ENCODE measurements around the gene ZNF507. TPM values are rescaled to one million over a fixed set of nuclear protein-coding genes. Genes with fewer than 3 reads are reported as not detected.
"Not testable (repeated sequence)": the region's sequence is repeated elsewhere in the genome, so short reads cannot be mapped to it uniquely, and the experiment has no call there.

The ZNF507 gene
- total RNA-seq, 1 experiment from 2014 or later: 9.4 TPM

DNA sequence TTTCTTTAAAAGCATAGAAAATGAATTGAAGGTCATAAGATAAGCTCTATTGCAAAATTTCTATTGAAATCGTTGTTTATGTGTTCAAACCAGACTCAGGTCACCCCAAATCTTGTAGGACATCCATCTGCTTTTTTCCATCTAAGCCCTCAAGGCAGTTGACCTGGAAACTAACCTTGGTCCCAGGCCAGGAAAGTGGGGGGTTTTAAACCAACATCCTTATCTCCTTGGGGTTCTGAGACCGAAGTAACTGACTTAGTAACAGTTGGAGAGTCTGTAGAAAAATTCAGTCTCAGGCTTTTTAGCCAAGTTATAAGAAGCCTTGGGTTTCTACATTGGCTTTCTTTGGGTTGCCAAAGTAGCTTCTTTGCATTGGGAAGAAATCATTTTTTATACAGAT, 23.4 kb downstream of the ZNF507 start:
- no peak for DNase-seq (ENCODE audit: low spot score)

DNA sequence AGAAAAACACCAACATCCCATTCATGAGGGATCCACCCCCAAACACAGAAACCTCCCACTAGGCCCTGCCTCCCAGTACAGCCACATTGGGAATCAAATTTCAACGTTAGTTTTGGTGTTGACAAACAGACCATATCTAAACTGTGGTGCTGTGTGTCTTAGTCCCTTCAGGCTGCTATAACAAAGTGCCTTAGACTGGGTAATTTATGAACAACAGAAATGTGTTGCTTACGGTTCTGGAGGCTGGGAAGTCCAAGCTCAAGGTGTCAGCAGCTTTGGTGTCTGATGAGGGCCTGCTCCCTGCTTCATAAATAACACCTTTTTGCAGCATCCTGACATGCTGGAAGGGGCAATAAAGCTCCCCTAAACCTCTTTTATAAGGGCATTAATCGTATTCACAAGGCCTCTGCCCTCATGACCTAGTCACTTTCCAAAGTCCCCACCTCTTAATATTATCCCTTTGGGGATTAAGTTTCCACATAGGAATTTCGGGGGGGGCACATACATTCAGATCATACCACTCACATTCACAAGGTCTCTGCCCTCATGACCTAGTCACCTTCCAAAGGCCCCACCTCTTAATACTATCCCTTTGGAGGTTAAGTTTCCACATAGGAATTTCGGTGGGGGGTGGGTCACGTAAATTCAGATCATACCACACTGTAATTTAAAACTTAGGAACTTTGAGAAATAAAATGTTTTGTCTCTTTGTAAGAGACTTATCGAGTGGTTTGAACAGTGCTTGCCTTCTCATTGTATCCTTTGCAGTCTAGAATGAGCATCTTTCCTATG, 27.5 kb downstream of the ZNF507 start:
- DNase-seq (ENCODE audit: low spot score): peak; percentile 50

DNA sequence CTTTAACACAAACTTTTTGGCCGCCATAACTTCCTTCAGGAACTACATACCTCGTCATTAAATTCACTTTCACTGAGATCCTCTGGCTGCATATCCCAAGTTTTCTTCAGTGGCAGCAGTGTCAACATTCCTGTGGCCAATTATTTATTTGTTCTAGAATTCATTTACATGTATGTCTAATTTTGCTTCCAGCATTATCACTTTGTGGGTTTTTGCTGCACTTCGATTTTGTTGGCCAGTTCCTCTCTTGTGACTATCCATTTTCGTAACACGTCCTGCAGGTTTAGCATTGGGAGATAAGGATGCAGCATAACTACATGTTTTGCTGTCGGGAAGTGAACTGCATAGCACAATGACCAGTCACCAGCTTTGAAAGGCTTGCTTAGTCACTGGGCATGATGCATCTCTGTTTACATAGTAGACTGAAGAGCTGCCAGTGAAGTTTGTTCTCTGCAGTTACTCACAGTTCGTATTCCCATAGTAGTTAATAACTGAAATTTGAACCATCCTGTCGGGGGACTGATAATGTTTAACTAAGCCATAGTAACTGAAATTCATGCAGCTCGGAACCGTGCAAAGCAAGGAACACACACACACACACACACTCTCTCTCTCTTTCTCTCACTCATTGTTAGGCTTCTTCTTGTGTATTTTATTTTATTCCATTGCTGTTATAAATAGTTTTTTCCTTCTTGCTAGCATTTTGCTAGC, 28.3 kb downstream of the ZNF507 start:
- peak; percentile 100 for DNase-seq (ENCODE audit: low spot score)

DNA sequence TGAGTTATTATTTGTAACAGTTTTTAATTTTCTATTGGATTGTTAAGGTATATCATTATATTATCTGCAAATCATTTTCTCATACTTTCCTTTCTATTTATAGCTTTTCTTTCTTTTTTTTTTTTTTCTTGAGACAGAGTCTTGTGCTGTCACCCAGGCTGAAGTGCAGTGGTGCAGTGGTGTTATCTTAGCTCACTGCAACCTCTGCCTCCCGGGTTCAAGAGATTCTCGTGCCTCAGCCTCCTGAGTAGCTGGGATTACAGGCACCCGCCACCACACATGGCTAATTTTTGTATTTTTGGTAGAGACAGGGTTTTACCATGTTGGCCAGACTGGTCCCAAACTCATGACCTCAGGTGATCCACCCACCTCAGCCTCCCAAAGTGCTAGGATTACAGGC, 29.0 kb downstream of the ZNF507 start:
- DNase-seq (ENCODE audit: low spot score): not testable (repeated sequence)

DNA sequence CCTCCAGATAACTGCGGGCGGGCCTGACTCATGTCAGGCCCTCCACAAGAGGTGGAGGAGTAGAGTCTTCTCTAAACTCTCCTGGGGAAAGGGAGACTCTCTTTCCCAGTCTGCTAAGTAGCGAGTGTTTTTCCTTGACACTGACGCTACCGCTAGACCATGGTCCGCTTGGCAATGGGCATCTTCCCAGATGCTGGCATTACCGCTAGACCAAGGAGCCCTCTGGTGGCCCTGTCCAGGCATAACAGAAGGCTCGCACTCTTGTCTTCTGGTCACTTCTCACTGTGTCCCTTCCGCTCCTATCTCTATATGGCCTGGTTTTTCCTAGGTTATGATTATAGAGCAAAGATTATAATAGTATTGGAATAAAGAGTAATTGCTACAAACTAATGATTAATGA, 31.7 kb downstream of the ZNF507 start:
- not testable (repeated sequence) for DNase-seq (ENCODE audit: low spot score)

DNA sequence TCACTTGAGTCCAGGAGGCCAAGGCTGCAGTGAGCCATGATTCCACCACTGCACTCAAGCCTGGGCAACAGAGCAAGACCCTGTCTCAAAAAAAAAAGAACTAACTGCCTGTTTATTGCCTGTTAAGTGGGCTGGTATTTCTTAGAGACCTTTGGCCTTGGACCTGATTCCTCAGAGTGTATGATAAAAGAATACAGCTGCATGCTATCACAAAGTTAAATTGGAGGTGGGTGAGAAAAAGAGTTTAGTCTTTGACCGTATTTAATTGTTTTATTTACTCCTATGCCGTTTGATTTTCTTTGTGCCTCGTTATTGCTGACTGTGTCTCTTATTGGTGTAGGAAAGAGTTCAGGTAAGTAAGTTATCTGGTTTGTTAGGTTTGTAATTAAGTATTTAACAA, 34.9 kb downstream of the ZNF507 start:
- no peak for DNase-seq (ENCODE audit: low spot score)

DNA sequence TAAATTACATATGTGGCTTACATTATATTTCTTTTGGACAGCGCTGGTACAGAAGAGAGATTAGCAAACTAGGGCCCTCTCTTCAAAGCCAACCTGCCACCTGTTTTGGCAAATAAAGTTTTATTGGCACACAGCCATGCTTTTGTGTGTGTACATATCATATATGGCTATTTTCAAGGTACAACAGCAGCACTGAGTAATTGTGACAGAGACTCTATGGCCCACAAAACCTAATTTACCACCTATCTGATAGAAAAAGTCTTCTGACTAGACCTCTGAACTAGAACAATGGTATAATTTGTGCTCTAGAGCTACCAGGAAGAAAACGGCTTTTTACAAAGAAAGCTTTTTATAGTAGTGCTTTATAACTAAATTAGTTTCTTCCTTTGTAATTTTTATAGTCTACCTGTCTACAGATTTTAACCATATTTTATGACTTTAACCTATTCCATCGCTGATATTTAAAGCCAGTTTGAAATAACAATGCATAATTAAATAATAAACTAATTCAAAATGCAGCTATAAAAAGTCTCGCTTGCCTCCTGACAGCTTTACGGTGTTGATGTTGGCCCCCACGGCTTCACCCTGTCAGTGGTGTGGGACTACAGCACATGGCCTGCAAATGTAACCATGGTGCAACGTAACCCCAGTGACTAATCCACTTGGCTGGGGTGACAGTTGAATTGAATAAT, 42.4 kb downstream of the ZNF507 start:
- DNase-seq (ENCODE audit: low spot score): peak; percentile 53

DNA sequence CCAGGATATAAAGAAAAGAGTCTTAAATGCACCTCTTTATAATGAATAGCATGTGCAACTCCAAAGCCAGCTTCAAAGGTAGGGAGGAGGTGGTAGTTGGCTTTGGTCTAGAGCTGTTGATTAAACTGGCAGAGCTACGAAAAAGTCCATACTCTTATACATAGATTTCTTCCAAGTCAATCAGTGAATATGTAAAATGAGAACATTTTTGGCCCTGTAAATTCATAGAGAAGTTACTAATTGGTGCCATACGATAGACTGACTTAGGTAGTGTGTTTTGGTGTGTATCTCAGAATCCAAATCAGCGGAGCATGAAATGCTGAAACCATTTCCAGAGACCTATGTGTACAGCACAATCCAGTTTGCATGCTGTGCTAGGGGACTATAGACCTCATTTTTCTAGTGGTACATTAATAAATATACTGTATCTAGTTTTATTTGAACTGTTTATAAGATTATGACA, 43.0 kb downstream of the ZNF507 start:
- no peak for DNase-seq (ENCODE audit: low spot score)

DNA sequence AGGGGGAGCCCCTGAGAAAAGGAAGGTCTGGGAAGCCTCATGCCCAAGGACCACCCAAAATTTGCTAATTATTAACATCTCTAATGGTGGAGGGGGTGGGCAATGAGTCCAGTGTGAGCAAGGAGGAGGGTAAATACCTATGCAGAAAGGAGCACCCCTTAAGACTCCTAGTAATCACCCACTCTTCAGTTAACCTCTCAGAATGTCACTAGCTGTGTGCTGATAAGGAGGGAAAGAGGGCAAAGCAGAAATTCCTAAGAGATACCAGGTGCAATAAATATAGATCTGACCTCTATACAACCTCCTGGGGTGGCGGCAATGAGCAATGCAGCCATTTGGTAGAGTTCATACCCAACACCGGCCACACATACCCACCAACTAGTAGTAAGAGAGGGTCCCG, 47.5 kb downstream of the ZNF507 start:
- no peak for DNase-seq (ENCODE audit: low spot score)

DNA sequence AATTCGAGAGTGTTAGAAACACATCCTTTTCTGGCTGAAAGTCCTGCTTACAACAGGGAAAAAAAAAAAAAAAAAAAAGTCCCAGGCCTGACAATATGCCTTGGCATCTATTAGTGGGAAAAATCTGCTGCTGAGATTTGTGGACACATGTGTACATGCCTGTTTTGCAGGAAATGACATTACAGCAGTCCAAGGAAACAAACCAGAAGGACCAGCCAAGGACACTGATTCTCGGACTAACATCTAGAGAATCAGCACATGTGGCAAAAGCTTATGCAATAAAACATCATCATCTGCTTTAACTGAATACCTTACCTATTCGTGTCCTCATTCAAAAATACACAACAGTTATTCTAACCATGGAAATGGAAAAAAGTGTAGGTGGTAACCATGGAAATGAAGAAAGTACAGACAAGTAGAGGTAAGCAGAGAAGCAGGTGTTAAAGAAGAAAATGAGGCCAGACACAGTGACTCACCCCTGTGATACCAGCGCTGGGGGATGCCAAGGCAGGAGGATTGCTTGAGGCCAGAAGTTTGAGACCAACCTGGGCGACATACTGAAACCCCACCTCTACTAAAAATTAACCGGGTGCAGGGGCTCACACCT, 50.7 kb downstream of the ZNF507 start:
- no peak for DNase-seq (ENCODE audit: low spot score)

DNA sequence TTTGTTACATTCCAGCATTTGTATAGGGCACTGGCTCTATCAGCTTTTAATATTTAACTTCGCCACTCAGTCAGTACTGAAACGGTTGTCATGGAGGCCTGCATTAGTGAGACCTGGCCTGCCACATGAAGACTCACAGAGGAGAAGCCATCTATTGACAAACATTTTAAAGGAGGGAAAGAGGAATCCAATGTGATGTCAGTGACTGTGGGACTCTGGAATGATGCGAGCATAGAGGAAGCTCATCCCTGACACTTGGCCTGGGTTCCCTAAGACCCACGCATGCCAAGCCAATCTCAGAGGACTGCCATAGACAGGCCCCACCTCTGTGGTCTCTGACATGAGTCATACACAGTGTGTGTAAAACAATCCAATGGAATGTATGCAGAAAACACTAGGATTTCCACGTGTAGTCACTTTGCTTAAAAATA, 52.3 kb downstream of the ZNF507 start:
- DNase-seq (ENCODE audit: low spot score): peak; percentile 42

DNA sequence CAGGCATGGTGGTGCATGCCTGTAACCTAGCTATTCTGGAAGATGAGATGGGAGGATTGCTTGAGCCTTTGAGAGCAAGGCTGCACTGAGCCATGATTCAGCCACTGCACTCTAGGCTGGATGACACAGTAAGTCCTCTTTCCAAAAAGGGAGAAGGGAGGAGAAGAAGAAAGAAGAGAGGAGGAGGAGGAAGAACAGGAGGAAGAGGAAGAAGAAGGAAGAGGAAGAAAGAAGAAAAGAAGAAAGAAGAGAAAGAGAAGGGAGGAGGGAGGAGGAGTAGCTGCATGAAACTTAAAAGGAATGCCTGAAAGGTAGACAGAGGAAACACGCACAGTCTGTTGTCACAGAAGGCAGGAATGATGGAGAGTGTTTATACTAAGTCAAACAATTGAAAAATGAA, 56.6 kb downstream of the ZNF507 start:
- no peak for DNase-seq (ENCODE audit: low spot score)

DNA sequence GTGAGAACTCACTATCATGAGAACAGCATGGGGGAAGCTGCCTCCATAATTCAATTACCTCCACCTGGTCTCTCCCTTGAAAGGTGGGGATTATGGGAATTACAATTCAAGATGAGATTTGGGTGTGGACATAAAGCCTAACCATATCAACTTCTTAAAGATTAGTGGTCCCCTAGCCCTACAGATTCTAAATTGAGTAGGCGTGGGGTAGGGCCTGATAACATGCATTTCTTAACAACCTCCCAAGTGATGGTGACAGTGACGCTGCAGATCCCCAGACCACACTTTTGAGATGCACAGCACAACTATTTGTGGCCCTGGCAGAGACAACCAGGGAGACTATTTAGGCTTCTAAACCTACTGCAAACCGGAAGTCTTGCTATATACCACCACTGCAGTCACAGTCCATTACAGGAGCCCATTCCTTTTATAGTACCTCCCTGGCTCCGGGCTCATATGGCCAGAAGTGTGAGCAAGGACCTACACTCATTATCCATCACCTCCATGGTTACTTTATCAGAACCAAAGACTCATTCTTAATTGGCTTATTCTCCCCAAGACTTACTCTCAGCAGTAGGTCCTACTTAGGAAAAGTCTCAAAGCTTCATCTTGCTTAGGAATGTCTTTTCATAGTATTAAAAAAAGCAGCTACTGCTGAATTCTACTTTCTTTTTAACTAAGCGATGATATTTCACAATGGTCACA, 58.0 kb downstream of the ZNF507 start:
- DNase-seq (ENCODE audit: low spot score): no peak

DNA sequence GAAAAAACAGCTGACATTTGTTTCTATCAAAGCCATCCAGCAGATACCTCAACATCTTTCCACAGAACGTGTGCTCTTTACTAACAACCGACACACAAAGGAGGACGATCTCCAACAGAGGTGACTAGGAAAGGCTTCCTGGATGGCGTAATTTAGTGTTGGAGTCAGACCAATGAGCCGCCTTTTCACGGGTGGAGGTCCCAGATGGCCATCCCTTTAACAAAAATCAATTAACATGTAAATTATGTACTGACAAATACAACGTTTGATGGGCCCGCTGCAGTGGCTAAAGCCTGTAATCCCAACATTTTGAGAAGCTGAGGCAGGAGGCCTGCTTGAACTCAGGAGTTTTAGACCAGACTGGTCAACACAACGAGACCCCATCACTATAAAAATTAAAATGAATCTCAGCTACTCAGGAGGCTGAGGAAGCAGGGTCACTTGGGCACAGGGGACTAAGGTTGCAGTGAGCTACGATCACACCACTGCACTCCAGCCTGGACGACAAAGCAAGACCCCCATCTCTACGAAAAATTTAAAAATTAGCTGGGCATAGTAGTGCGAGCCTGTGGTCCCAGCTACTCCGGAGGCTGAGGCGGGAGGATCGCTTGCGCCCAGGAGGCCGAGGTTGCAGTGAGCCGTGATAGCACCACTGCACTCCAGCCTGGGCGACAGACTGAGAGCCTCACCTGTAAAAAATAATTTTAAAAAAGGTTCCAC, 59.0 kb downstream of the ZNF507 start:
- DNase-seq (ENCODE audit: low spot score): no peak

DNA sequence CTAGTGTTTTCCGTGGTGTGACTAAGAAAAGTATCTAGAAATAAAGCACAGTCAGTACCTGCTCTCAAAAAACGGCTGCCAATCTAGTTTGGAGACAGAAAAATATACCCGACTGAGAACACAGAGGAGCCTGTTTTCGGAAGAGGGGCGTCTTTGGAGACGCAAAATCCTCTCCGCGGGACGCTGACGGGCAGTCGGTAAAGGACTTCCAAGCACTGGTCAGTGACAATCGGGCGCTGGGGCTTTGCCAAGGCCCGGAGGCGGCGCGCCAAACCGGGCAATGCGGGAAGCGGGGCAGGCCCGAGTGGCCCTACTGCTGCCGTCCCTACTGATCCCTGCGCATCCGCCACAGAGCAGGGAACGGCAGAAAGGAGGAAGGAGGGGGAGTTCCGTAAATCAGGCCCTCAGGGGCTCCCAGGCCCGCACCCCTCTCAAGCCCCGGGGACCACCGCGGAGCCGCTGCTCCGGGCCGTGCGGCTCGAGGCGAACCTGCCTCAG, 59.6 kb downstream of the ZNF507 start:
- DNase-seq (ENCODE audit: low spot score): peak; percentile 34

DNA sequence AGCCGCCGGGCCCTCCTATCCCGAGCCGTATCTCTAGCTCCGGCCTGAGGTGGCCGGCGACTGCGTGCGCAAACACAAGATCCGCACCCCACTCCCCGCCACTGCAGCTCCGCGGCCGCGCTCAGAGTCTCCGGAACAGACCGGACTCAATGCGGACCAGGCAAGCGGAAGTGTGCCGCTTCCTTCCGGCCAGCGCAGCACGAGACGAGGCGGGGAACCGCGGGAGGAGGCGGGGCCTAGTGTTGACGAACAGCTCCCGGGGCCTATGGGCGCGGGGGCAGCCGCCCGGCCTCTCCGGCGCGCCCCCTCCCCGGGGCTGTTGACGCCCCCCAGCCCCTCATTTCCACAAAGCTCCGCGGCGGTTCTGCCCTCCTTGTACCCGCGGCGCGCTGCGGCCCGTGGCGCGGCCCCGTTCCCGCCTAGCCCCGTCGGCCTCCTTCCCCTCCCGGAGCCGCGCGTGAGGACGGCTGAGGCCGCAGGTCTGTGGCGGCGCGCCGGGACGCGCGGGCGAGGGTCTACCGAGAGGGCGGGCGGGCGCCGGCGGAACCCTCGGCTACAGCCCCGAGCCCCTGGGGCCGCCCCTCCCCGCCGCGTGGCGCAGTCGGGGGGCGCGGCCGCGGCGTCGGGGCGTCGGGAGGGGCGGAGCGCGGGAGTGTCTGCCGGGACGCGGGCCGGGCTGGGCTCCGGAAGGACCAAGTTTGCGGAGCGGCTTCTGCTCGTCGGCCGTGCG, 60.2 kb downstream of the ZNF507 start, which contains the start of gene DPY19L3:
TSS of gene DPY19L3 (plus strand) at position 340 of the 730 bp plus-strand sequence. CDS start 2,484 bp downstream, outside the sequence.
- peak; percentile 87 for DNase-seq (ENCODE audit: low spot score)

DNA sequence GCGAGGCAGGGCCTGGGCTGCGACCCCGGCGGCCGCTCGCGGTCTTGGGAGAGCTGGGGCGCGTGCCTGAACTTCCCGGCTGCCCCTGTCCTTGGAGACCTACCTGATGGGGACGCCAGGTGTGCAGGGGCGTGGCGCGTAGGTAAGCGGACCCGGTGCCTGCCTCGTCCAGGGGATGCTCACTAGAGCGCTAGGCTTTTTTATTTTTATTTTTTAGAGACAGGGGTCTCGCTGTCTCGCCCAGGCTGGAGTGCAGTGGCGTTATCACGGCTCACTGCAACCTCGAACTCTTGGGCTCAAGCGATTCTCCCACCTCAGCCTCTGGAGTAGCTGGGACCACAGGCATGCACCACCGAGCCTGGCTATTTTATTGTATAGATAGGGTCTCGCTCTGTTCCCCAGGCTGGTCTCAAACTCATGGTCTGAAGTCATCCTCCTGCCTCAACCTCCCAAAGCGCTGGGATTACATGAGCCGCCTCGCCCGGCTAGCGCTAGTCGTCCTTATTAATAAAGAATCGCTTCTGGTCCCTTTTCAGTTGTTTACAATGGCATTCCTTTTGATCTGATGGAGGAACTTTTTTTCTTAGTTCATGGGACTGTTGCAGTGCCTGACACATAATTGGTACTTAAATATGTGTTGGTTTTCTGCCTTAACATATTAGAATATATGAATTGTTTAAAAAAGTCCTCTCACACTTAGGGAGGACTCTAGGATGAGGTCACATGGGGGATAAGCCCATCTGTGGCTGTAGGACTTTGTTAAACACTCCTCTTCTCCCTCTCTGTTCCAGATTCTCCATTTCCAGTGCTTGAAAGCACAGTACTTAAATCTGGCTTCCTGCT, 61.0 kb downstream of the ZNF507 start:
- no peak for DNase-seq (ENCODE audit: low spot score)

All from A172 (cell line).